OCI-LY7 (cell line): ENCODE results near the gene USP50.

ENCODE experiments used
- EZH2phosphoT487 ChIP-seq: fragments of 200-600 bp; sonication (generic); IDR thresholded peaks from 2 replicates; pipeline ENCODE4 v1.6.1; 2018; ENCODE audit warnings: low read depth, borderline replicate concordance, mild to moderate bottlenecking, mixed run types, antibody characterized with exemption, low read length, moderate library complexity, mixed read lengths
- TF ChIP-seq, protein P1 (sequence below): fragments of 200-600 bp; sonication (generic); conservative IDR thresholded peaks from 2 replicates; pipeline ENCODE4 v1.5.1; 2014; ENCODE audit warnings: mild to moderate bottlenecking, antibody characterized with exemption, low read length, moderate library complexity, mixed read lengths

- TF ChIP-seq, protein P1, sequence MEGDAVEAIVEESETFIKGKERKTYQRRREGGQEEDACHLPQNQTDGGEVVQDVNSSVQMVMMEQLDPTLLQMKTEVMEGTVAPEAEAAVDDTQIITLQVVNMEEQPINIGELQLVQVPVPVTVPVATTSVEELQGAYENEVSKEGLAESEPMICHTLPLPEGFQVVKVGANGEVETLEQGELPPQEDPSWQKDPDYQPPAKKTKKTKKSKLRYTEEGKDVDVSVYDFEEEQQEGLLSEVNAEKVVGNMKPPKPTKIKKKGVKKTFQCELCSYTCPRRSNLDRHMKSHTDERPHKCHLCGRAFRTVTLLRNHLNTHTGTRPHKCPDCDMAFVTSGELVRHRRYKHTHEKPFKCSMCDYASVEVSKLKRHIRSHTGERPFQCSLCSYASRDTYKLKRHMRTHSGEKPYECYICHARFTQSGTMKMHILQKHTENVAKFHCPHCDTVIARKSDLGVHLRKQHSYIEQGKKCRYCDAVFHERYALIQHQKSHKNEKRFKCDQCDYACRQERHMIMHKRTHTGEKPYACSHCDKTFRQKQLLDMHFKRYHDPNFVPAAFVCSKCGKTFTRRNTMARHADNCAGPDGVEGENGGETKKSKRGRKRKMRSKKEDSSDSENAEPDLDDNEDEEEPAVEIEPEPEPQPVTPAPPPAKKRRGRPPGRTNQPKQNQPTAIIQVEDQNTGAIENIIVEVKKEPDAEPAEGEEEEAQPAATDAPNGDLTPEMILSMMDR, result no peak
- TF ChIP-seq EZH2phosphoT487, result no peak
Measured at GRCh38 chr15:50562735-50563640, 16.5 kb upstream of the USP50 start.
